Neutrophil (primary cell): ENCODE data around the gene KRT26.

Source experiments
- H3K27ac ChIP-seq: fragments of 200-600 bp; sonication (generic); 2 replicates; pipeline ENCODE4 v1.5.1; 2016; ENCODE audit warnings: mild to moderate bottlenecking, moderate library complexity
- H3K27me3 ChIP-seq: fragments of 200-600 bp; sonication (generic); 2 replicates; pipeline ENCODE4 v1.6.0; 2016; ENCODE audit warnings: mild to moderate bottlenecking
- H3K36me3 ChIP-seq: fragments of 200-600 bp; sonication (generic); 2 replicates; pipeline ENCODE4 v1.5.1; 2017
- H3K4me1 ChIP-seq, 2 experiments: fragments of 200-600 bp in 1 of 2; sonication (generic) in 1 of 2; 1 replicate in 1 of 2; 2 replicates in 1 of 2; pipeline versions ENCODE4 v1.5.1 to v1.6.1; 2013 to 2016; ENCODE audit warnings: low read depth in 1 of 2, low read length in 1 of 2, mild to moderate bottlenecking in 1 of 2, moderate library complexity in 1 of 2; ENCODE audit not compliant: control insufficient read depth in 1 of 2, insufficient read depth in 1 of 2
- H3K4me3 ChIP-seq, 2 experiments: fragments of 200-600 bp in 1 of 2; sonication (generic) in 1 of 2; 1 replicate in 1 of 2; 2 replicates in 1 of 2; pipeline ENCODE4 v1.5.1; 2013 to 2016; ENCODE audit warnings: low read depth in 1 of 2, low read length in 1 of 2, mild to moderate bottlenecking in 1 of 2, moderate library complexity in 1 of 2
- H3K9me3 ChIP-seq: fragments of 200-600 bp; sonication (generic); 2 replicates; pipeline ENCODE4 v1.5.1; 2016
- TF ChIP-seq, protein P1 (sequence below): fragments of 200-600 bp; sonication (generic); IDR thresholded peaks from 2 replicates; pipeline ENCODE4 v1.5.1; 2016; ENCODE audit warnings: antibody characterized with exemption

Gene KRT26

GRCh38 chr17:40794466-40794865, 22.5 kb upstream of the KRT26 start:
- Histone ChIP-seq H3K4me1 (no peaks in the 10 kb centered on the region), H3K27ac (no peak overlapping the region), H3K9me3 (no peaks in the 10 kb centered on the region), H3K36me3 (no peaks in the 10 kb centered on the region), H3K4me3 (no peak overlapping the region), H3K27me3 (peaks cover 92% of the 10 kb centered on the region)
- TF ChIP-seq, protein P1, sequence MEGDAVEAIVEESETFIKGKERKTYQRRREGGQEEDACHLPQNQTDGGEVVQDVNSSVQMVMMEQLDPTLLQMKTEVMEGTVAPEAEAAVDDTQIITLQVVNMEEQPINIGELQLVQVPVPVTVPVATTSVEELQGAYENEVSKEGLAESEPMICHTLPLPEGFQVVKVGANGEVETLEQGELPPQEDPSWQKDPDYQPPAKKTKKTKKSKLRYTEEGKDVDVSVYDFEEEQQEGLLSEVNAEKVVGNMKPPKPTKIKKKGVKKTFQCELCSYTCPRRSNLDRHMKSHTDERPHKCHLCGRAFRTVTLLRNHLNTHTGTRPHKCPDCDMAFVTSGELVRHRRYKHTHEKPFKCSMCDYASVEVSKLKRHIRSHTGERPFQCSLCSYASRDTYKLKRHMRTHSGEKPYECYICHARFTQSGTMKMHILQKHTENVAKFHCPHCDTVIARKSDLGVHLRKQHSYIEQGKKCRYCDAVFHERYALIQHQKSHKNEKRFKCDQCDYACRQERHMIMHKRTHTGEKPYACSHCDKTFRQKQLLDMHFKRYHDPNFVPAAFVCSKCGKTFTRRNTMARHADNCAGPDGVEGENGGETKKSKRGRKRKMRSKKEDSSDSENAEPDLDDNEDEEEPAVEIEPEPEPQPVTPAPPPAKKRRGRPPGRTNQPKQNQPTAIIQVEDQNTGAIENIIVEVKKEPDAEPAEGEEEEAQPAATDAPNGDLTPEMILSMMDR: no peak

DNA sequence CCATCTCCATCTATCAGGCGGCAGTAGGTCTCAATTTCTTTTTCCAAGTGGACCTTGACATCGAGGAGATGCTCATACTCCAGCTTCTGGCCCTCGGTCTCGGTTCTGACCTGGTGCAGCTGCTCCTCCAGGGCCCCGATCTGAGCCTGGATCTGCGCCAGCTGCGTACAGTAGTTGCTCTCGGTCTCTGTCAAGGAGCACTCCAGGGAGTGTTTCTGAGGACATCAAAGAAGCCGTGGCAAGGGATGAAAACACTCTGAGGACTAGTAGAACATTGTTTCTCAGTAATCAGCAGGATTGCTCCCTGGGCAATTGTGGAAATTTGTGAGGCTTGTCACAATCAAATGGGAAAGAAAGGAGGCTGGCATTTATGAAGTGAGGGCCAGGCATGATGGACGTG, 21.8 kb upstream of the KRT26 start:
- TF ChIP-seq, protein P1: no peak
- Histone ChIP-seq H3K27ac (no peak overlapping the region), H3K27me3 (peaks cover 92% of the 10 kb centered on the region), H3K36me3 (no peaks in the 10 kb centered on the region), H3K9me3 (no peaks in the 10 kb centered on the region), H3K4me1 (no peaks in the 10 kb centered on the region), H3K4me3 (no peak overlapping the region)

GRCh38 chr17:40791787-40792436, 19.9 kb upstream of the KRT26 start:
- Histone ChIP-seq H3K9me3 (no peaks in the 10 kb centered on the region), H3K27ac (no peak overlapping the region), H3K4me1 (no peaks in the 10 kb centered on the region), H3K36me3 (no peaks in the 10 kb centered on the region), H3K27me3 (peaks cover 82% of the 10 kb centered on the region), H3K4me3 (no peak overlapping the region)
- TF ChIP-seq, protein P1: no peak

DNA sequence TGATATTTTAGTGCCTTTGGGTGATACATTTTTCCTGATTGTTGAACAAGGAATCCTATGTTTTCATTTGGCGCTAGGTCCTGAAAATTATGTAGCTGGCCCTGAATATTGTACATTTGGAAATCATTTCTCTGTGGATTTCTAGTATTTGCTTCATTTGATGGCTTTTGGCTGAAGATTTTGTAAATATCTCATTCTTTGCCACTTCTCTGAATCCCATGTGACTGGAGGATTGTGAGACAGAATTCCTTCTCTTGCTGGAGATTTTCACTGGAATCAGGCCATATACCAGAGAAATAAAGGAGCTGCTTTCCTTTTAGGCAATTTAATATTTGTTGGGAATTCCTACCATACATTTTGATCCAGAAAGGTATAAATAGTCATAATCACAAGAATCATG, 19.1 kb upstream of the KRT26 start:
- peaks cover 78% of the 10 kb centered on the region for H3K27me3 ChIP-seq
- H3K27ac ChIP-seq: no peak overlapping the region
- TF ChIP-seq, protein P1: no peak
- no peaks in the 10 kb centered on the region for H3K36me3 ChIP-seq
- no peaks in the 10 kb centered on the region for H3K4me1 ChIP-seq
- H3K9me3 ChIP-seq: no peaks in the 10 kb centered on the region
- no peak overlapping the region for H3K4me3 ChIP-seq

- H3K27ac ChIP-seq: no peak within 1 kb of the TSS
- H3K27me3 ChIP-seq: peaks cover 84% of the 10 kb centered on the region
- no peak within 1 kb of the TSS for H3K4me3 ChIP-seq
- no peaks in the 10 kb centered on the region for H3K36me3 ChIP-seq
- H3K4me1 ChIP-seq: no peaks in the 10 kb centered on the region
- no peaks in the 10 kb centered on the region for H3K9me3 ChIP-seq
- TF ChIP-seq, protein P1: no peak
These were observed 10.4 kb upstream of the KRT26 start, which contains the start of gene KRT27 for GRCh38 chr17:40782450-40782849. Gene KRT27 (minus strand): TSS chr17:40782550. CDS start chr17:40782493, 57 bp downstream.
